Prostate gland (tissue), 2 donors: ENCODE results near the gene PTRH1.

Experiments used
- POLR2A ChIP-seq: fragments of 450-650 bp; IDR thresholded peaks from one replicate; pipeline ENCODE4 v1.6.1; 2016; ENCODE audit warnings: antibody characterized with exemption, mild to moderate bottlenecking
- TF ChIP-seq, protein P1 (sequence below), 4 experiments: fragments of 200-600 bp in 2 of 4; fragments of 450-650 bp in 2 of 4; sonication (generic) in 2 of 4; IDR thresholded peaks; 1 replicate in 3 of 4; 2 replicates in 1 of 4; pipeline ENCODE4 v1.5.1; 2016 to 2019; ENCODE audit warnings: antibody characterized with exemption in 4 of 4, mild to moderate bottlenecking in 2 of 4, moderate library complexity in 2 of 4

DNA sequence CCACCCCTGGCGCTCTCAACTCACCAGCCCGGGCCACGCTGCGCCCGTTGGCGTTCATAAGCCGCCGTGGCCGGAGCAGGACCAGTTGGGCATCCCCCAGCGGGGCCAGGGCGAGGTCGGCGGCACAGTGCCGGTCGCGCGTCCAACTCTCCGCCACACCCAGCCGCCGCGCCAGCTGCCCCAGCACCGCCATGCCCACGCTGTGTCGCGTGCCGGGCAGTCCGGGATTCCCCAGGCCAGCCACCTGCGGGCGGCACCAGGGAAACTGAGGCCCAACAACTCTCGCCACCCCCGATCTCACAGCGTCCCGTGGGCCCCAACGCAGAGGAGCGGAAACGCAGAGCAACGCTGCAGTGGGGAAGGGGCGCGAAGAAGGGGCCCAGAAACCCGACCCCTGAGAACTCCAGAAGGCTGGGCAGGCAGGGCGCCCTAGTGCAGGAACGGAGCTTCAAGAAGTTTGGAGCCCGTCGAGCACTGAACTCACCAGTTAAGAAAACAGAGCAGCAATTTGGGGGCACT lies 453 bp downstream of the PTRH1 start:
- TF ChIP-seq, protein P1, sequence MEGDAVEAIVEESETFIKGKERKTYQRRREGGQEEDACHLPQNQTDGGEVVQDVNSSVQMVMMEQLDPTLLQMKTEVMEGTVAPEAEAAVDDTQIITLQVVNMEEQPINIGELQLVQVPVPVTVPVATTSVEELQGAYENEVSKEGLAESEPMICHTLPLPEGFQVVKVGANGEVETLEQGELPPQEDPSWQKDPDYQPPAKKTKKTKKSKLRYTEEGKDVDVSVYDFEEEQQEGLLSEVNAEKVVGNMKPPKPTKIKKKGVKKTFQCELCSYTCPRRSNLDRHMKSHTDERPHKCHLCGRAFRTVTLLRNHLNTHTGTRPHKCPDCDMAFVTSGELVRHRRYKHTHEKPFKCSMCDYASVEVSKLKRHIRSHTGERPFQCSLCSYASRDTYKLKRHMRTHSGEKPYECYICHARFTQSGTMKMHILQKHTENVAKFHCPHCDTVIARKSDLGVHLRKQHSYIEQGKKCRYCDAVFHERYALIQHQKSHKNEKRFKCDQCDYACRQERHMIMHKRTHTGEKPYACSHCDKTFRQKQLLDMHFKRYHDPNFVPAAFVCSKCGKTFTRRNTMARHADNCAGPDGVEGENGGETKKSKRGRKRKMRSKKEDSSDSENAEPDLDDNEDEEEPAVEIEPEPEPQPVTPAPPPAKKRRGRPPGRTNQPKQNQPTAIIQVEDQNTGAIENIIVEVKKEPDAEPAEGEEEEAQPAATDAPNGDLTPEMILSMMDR (IDR thresholded peaks at IDR 0.05), result no peak
- TF ChIP-seq POLR2A, result no peak
